RPMI7951 (cell line): ENCODE data around the gene TMEM242. TPM values are rescaled to one million over a fixed set of nuclear protein-coding genes. Genes with fewer than 3 reads are reported as not detected.
A peak's percentile ranks its signal among the peaks of the same experiment; 100 is the strongest.

Experiments
- DNase-seq: peaks from one replicate; pipeline ENCODE4 v3.0.0-alpha.2; 2012; ENCODE audit warnings: low read depth
- total RNA-seq: library from RNA; depleted of rRNA; stranded (reverse); fragments of >200 nt; shearing (Covaris generic); gene quantifications from 2 replicates; pipeline ENCODE4 v1.2.3, GENCODE V29; 2014

Gene TMEM242
- total RNA-seq, 1 experiment from 2014 or later = 9.3 TPM

GRCh38 chr6:157271911-157272310 lies 51.4 kb downstream of the TMEM242 start:
- DNase-seq = no peak

GRCh38 chr6:157271441-157271840 lies 51.9 kb downstream of the TMEM242 start:
- DNase-seq = no peak

DNA sequence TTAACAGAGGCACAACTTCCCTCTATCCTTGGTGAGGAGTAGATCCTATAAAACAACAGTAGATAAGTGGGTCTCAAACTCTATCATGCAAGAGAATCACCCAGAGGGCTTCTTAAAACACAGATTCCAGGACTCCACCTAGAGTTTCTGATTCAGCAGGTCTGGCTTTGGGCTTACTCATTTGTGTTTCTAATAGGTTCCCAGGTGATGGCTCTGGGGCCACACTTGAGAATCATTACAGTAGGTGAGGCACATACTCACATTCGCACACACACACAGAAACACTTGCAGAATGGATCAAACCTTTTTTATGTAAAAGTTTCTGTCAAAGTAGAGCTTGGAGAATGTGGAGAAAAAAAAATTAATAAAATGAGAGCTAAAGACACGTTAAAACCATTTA lies 52.4 kb downstream of the TMEM242 start:
- no peak for DNase-seq

GRCh38 chr6:157270308-157270707 lies 53.0 kb downstream of the TMEM242 start:
- no peak for DNase-seq

DNA sequence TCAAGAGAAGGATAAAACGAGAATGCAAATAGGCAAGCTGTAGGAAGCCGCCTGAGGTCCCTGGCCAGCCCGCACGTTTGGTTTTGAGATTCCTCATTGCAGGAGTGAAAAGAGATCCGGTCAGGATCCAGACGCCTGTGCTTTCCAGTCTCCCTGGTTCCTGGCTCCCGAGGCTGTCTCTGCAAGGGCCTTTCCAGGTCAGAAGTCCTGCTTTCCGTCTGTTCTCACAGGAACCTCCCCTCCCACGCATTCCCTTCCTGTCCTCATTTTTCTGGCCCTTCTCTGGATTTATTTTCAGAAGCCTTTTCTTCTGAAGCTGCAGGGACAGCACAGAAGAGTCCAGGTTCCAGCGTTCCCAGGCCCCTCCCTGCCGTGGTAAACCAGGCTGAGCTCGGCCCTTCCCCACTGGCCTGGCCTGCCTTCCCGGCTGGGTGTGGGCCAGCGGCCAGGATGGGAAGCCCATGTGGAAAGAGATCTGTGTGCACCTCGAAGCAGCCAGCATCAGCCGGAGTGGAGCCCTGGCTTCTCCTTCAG lies 54.0 kb downstream of the TMEM242 start:
- DNase-seq = peak; percentile 31

GRCh38 chr6:157268835-157269234 lies 54.5 kb downstream of the TMEM242 start:
- no peak for DNase-seq

- DNase-seq = no peak
Observed at GRCh38 chr6:157268396-157268795, 54.9 kb downstream of the TMEM242 start.

DNA sequence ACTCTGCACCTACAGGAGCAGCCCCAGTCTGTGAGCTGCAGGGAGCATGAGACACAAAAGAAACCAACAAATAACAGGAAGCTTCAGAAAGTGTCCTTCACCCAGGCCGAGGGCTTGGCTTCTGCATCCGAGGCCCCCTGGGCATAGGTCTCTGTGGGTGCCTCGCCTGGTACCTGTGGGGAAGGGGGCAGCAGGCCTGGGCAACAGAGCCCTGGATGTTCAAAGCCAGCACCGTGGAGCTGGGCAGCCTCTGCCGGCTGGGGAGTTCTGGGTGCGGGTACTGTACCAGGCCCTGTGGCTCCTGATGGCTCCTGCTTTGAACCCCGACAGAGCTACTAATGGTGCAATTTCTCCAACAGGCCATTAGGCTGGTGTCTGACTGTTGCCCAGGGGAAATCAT lies 55.7 kb downstream of the TMEM242 start:
- no peak for DNase-seq

DNA sequence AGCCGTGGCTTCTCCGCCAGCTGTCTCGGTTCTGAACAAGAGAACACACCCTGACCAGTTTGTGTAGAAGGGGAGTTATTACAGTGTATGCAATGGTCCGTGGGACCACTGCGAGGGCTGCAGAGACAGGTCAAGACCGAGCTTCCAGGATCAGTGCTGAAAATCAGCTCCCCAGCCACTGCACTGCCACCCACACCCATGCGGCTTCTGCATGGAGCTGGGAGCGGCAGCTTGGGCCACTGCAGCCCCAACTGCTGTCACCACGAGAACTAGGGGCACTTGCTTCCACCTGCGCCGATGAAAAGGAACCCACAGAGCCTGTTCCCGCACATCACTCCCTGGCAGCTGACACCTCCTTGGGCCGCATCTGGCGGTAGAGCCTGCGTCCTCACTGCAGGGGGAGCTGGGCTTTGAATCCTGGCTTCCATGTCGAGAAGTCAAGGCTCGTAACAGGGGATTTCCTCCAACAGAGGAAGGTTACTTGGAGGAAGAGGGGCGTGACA lies 56.2 kb downstream of the TMEM242 start:
- no peak for DNase-seq

GRCh38 chr6:157266274-157267101 lies 56.8 kb downstream of the TMEM242 start:
- DNase-seq = no peak

DNA sequence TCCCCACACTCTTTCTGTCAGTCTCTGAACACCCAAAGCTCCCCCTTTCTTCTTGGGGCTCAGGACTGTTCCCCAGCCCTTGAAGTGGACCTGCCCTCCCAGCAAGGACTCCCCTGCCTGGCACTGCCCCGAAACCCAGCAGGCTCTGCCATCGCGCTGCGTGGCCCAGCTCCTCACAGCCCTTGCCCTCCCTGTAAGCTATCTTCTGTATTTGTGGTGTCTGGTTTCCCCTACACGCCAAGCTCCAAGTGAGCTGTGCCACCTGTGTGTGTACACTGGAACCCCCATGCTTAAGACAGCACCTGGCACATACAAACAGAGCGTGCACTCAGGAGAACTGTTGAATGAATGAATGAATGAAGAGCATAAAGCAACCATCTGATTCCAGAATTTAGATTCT lies 57.7 kb downstream of the TMEM242 start:
- no peak for DNase-seq

DNA sequence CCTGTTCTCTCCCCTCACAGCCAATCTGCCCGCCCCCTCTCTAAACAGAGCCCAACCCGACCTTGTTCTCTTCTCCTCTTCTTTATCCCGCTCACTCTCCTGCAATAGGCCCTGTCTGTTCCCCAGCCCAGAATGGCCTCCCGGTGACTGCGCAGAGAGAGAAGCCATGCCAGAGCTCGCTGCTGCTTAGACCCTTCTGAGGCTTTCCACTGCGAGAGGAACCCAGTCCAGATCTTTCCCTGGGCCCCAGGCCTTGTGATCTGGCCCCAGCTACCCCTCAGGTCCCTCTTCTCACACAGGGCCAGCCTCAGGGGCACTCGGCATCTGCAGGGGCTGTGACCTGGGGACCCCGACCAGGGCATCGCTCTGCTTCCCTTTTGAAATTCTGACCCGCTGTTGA lies 58.1 kb downstream of the TMEM242 start:
- no peak for DNase-seq

DNA sequence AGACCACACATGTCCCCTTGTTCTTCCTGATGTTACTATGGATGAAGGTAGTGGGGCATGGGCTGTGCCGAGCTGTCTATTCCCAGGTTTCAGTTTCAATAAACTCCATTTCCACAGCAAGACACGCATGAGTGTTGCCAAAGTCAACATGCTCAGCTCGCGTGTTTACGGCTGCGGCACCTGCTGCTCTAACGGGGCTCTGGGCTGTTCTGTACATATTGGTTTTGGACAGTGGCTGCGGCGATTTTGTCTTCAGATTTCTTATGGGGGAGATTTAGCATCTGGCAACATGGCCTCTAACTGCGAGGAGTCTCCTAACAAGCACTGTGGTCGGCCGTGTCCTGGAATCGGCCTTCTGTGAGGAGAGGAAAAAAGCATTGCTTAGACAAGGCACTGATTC lies 58.6 kb downstream of the TMEM242 start:
- DNase-seq = no peak

- DNase-seq = no peak
Observed at GRCh38 chr6:157263881-157264397, 59.4 kb downstream of the TMEM242 start.

DNA sequence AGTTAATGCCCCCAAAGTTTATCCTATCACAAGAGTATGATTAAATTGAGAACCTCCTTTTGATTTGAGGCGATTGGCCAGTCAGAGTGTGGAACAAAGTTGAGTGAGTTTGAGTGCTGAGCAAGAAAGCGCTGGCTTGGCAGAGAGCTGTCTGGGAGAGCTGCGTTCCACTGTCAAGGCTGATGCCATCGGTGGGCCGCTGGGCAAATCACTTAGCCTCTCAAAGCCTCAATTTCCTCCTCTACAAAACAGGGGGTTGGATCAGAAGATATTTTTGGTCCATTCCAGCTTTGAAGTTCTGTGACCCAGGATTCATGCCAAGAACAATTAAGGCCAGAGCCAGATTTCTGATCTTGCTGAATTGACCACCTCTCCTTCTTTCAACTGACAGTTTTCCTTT lies 60.2 kb downstream of the TMEM242 start:
- DNase-seq = peak; percentile 24

DNA sequence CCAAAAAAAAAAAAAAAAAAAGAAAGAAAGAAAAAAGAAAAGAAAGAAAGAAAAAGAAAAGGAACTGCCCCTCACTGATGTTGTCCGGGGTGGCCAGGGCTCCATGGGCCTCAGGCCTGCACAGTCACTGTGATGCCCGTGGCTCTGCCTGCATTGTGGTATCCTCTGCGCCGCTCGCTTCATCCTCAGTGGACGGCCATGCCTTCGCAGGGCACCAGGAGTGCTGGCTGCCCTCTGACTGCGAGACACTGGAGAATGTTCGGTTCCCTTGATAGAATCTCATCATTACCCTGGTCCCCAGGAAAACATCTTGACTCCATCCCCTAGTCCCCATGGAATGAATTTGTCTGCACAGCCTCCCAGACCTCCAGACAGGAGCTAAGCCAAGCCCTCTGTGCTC lies 61.7 kb downstream of the TMEM242 start:
- DNase-seq = no peak

DNA sequence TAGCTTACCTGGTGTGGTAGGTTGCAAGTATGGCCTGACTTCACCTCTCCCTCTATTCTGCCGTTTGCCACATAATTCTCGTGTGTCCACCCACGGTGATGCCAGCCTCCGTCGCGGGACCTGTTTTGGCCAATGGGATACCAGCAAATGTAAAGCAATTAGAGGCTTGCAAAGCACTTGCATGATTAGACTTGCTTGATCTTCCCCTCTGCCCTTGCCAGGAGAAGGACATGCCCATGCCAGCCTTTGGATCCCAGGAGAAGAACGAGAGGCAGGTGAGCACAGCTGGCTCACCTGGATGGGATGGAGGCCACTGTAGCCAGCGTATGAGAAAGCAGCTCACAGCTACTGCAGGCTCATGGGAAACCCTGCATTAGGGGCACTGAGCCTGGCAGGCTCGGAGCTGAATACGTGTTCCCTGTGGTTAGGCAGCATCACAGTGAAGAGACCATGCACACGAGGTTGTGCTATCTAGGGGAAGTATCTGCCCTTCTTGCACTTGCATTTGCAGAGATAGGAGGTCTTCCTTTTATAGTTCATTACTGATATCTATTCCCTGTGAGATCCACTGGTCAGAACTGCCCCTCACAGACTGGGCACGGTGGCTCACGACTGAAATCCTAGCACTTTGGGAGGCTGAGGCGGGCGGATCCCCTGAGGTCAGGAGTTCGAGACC lies 62.4 kb downstream of the TMEM242 start:
- no peak for DNase-seq

GRCh38 chr6:157259443-157259842 lies 63.9 kb downstream of the TMEM242 start:
- DNase-seq = no peak

DNA sequence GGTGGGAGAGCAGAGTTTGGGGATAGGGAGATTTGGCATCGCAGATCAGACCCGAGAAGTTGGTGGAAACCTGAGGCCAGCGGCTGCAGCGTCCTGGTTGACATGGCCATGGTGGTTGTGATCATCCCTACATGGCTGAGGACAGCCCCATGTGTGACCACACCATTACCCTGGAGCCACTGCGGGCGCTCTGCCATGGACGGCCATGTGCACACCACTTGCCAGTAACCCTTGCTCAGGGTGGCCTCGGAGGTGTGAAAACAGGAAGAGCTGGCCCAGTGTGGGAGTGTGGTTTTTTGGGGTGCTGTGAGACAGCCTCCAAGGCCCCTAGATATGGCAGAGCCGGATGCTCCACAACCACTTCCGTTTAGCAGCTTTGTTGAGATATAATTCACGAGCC lies 64.4 kb downstream of the TMEM242 start:
- no peak for DNase-seq

DNA sequence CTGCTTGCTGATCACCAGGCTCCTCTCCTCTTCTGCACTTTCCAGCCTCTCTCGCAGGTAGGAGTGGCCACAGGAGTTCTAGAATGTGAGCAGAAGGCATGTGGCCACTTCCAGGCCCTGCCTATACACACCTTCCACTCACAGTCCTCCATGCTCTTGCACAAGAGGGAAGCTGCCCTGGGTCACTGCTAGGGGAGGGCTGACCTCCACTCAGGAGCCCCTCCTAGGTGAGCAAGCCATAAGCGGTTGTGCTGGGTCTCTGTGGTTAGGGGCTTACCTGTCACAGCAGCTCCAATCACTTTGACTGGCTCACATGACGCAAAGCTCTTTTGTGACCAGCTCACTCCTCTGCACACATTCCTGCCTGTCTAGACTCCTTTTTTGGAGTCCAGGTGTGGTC lies 68.2 kb downstream of the TMEM242 start:
- DNase-seq = no peak

DNA sequence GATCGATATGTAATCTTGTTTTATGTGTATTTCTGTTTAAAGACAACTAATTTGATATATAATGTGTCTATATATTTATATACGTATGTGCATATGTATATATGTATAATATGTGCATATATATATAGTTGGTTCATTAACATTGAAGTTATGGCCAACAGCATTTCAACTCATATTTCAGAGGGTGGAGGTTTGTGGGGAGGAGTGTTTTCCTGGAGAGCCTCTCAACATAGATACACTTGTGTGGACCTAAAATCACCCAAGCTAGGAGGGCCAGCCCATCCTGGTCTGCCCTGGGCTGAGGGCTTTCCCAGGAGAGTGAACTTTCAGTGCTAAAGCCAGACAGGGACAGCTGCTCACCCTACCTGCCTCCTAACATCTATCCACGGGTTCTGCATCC lies 68.8 kb downstream of the TMEM242 start:
- DNase-seq = no peak

DNA sequence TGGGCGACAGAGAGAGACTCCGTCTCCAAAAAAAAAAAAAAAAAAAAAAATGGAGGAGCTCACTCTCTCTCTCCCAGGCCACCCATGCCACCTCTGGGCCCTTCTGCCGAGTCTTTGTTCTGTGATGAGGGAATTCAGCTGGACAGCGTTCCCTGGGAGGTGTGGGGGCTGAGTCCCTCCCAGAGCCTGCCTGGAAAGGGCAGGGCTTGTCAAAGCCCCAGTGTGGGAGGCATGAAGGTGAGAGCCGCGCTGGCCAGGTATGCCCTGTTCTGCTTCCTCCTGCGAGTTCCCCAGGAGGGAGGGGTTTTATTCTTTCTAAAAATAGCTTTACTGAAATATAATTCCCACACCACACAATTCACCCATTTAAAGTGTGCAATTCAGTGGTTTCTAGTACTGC lies 69.6 kb downstream of the TMEM242 start:
- no peak for DNase-seq

DNA sequence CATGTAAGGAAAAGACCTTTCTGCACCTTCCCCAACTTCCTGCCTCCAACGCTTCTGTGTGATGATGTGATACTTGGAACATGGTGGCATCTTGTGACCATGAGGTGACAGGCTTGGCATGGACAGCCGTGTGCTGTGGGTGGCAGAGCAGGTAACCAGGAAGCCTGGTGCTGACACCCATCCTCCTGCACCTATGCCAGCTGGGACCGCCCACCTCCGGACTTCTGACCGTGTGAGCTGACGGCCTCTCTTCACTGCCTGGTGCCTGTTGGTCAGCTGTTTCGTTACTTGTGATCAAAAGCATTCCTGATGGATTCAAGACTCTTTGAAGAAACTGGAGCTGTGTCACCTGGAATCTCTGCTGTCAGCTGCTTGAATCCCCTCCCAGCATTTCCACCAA lies 70.3 kb downstream of the TMEM242 start:
- DNase-seq = no peak
